ENCODE data around the gene RHEX.

GRCh38 chr1:206114692-206115640, 62.0 kb downstream of the RHEX start:
- TF ChIP-seq EZH2 (IDR thresholded peaks at IDR 0.05; ENCODE audit: borderline replicate concordance, insufficient read depth, low read depth, low read length, poor library complexity, severe bottlenecking) = no peak
- TF ChIP-seq CTCF (IDR thresholded peaks at IDR 0.05) = no peak
